GM19035 (cell line): ENCODE data around the gene TMEM121B.

Source experiments
- ATAC-seq: cut with Tn5 transposase; IDR thresholded peaks from one replicate; pipeline ENCODE4 v1.9.1; 2021; ENCODE audit not compliant: unreplicated experiment

TMEM121B gene

GRCh38 chr22:17140022-17140421 lies 18.9 kb upstream of the TMEM121B start:
- no peak for ATAC-seq

DNA sequence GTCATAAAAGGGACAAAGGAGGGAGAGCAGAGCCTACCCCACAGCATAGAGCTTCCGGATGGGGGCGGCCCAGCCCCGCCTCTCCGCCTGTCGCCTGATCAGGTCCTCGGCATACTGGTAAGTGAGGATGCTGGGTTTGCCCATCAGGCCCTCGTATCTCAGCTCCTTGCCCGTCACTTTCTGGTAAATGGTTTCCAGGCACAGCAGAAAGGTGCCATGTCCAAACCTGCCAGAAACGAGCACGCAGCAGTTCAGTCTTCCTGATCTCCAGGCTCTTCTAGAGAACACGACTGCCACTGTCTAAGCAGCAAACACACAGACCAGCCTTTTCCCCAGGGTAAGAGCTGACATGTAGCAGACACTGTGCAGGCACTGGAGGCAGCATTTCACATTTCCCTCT lies 17.4 kb upstream of the TMEM121B start:
- no peak for ATAC-seq

DNA sequence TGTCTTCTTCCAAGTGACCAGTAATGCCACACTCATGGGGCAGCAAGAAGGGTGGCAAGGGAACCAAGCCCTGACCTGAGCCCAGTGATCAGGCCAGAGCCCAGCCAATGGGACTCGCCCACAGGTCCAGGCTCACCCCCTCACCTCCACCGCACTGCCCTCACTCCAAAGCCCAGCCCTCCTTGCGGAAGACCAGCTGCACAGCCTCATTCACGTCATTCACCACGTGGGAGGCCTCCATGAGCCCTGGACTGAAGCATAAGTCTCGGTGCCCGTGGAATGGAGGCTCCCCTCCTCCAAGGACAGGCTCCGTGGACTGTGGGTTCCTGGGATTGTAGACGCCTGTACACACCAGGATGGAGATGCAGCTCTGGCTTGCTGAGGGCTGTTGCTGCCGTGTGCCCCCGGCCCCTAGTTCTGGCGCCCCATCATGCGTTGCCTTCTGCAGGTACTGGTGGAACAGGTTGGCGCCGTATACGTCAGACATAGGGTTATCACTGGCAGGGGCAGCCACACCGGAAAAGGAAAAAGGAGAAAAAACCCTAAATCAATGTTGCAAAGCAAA lies 16.8 kb upstream of the TMEM121B start:
- ATAC-seq: no peak

GRCh38 chr22:17137170-17137569 lies 16.0 kb upstream of the TMEM121B start:
- no peak for ATAC-seq

DNA sequence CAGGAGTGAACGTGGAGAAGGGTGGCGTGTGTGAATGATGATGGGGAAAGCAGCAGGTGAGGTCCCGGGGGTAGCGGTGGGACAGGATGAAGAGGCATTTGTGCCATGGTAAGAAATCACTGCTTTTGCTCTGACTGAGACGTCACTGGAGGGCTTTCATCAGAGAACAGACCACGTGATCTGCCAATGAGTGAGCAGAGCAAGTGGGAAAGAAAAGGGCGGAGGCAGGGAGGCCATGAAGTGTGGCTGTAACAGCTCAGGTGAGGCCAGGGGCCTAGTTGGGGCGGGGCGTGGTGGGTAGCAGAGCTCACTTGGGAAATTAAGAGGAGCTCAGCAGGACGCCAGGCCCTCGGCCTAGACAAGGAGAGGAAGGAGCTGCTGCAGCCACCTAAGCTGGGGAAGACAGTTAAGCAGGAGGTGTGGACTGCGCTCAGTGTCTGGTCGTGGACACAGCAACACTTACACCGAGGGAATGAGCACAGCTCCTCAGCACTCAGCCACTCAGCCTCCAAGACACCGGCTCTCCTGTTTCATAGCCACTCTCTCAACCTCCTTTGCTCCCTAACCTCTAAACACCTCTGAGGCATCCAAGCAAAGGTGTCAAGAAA lies 14.1 kb upstream of the TMEM121B start:
- ATAC-seq: no peak

DNA sequence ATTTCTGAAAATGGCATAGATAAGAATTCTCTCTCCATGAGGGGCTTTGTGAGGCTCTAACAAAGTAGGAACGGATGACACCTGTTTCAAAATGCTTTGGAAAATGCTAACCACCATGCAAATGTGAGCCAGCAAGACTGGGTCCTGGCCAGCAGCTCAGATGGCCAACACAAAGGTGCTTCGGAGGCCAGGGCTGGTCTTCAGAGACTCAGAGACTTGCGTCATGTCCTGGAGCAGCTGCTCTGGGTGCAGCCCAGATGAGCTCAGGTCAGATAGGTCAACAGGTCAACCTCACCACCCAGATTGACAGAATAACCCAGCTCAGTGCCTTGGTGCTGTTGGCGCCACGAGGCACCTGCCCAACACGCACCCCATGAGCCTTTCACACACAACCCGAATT lies 12.0 kb upstream of the TMEM121B start:
- no peak for ATAC-seq

GRCh38 chr22:17132112-17132511 lies 11.0 kb upstream of the TMEM121B start:
- ATAC-seq: no peak

DNA sequence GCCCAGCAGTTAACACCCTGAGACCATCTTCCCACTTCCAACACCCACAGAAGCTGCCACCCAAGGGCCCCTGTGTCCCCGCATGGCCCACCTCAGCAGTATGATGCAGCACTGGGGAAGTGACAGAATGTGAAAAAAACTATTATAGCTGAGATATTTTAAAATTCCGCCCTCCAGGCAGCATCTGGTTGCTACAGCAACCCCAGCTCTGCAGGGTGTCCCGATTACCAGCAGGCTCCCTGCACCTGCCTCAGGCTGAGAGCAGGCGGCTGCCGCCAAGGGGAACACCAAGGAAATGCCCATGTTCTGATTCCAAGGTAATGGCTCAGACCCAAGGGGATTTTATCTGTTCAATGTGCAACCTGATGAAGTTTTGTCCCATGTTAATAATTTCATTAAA lies 10.5 kb upstream of the TMEM121B start:
- ATAC-seq: no peak

DNA sequence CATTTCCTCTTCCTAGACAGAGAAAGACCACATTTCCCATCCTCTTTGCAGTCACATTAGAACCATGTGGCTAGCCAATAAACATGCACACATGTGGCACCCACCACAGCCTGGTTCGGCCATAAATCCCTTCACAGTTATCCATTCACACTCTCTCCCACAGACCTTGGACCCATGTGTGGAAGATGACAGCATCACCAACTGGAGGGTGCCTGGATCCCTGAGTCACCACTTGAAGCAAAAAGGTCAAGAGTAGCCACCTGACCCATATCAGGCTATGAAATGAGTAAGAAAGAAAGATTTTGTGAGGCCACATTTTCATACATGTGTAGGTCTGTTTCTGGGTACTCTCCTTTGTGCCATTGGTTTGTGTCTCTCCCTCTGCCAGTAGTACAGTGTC lies 9.0 kb upstream of the TMEM121B start:
- no peak for ATAC-seq

GRCh38 chr22:17120711-17121232 lies 388 bp downstream of the TMEM121B start:
- no peak for ATAC-seq

DNA sequence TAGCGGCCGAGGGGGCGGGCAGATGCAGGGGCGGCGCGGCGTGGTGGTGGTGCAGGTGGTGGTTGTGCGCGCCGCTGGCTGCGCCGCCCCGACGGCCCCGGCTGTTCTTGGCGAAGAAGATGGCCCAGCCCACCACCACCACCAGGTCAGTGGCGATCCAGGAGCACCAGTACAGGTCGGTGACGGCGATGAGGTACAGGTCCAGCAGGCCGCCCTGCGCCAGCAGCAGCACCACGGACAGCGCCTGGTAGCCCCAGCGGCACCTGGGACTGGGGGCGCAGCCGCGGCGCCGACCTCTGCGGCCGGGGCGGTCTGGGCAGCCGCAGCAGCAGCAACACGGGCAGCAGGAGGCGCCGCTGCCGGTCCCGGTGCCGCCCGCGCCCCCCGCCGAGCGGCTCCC lies 879 bp downstream of the TMEM121B start:
- no peak for ATAC-seq

GRCh38 chr22:17119481-17120202 lies 1.5 kb downstream of the TMEM121B start:
- ATAC-seq: no peak

GRCh38 chr22:17118342-17118741 lies 2.8 kb downstream of the TMEM121B start:
- ATAC-seq: no peak

GRCh38 chr22:17117890-17118289 lies 3.3 kb downstream of the TMEM121B start:
- no peak for ATAC-seq

GRCh38 chr22:17117400-17117799 lies 3.8 kb downstream of the TMEM121B start:
- ATAC-seq: no peak

DNA sequence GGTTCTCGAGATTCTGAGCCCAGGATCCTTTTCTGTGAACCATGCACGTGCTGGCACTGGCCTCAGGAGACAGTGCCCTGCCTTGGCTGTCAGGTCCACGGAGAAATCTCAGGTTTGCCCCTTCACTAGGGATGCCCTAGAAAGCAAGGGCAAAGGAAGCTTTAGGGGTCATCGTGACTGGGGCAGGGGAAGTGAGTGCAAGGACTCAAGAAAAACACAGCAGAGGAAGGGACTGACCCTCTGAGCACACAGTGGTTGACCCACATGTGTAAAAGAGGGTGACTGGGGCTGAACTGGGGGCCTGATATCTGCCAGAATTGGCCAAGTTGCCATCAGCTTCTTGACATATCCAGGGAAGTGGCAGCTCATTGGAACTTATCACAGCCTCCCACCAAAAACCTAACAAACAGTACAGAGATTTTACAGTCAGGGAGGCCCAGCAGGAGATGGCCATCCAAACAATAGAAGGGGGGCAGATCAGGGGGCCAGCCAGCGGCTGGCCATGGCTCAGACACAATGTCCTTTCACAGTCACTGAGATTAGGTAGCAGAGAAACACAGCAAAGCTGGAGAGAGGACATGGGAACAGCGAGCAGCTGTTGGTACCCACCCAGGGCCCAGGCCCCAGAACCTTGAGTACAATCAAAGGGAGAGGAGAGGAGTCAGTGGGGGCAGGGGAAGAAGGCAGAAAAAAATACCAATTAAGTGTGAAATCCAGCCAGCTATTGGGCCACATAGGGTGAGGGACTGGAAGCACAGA lies 4.4 kb downstream of the TMEM121B start:
- ATAC-seq: no peak

- ATAC-seq: no peak
Observed at GRCh38 chr22:17115945-17116565, 5.1 kb downstream of the TMEM121B start.

DNA sequence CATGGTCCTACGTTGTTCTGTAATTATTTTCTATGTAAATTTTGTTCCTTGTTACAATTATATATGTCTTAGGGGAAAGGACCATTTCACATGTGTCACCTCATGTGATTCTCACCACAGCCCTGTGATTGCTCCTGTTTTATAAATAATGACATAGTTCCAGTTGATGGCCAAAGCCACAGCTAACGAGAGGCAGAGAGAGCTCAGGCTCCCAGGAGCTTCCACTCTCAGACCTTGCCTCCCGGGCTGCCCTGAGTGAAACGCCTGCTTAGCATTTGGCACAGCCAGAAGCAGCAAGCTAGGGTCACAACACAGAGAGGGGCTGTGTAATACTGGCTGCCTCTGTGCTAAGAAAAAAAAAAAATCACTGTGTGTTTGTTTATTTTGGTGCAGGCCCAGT lies 5.9 kb downstream of the TMEM121B start:
- ATAC-seq: no peak

DNA sequence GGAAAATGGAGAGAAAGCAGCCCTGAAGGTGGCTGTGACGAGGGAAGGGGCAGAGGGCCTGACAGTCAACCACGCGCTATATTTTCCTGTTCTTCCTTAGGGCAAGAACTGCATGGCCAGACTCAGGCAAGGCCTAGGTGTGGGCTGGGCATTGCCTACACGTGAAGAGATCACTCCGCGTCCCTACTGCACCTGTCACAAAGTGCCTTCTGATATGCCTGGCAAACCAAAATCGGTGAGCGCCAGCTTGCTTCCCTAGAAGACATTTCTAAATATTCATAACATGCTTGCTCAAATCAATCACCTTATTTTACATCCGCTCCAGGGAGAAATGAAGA lies 6.3 kb downstream of the TMEM121B start:
- ATAC-seq: no peak

DNA sequence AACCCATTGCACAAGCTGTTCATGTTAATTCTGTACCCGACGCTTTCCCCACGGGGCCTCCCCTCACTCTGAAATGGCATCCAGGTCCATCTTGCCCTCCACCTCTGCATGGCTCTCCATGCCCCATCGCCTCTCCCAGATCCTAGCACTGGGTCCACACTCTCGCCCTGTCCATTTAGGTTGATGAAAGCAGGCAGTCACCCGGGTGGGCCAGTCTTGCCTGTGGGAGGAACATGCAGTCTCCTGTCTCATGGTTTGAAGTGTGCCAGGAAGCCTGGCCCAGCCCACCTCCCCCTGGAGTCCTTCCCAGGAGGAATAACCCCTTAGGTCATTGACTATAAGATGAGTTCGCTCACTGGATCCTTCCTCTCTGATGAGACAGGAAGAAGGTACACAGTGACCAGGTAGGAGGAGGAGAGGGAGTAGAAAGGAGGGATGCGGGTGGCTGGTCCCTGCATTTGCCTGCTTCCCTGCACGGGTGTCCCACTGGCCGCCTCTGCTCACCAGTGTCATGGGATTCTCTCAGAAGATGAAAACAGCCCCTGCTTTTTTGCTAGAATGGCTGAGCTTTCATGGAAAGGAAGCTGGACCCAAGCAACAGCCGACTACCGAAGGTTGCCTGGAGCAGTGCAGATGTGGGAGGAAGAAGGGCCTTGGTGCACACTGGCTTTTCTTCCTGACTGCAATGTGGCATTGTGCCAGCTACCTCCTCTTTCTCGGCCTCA lies 6.8 kb downstream of the TMEM121B start:
- no peak for ATAC-seq

- ATAC-seq: no peak
Observed at GRCh38 chr22:17113600-17113999, 7.6 kb downstream of the TMEM121B start.
